HEK293 (cell line): Measurements from ENCODE around the gene GLIS1.

Source experiments
- CTCF ChIA-PET: fragments of 350-600 bp; formaldehyde crosslinking; extraction: SDS; loops from one replicate; lab custom pipeline; 2021; ENCODE audit warnings: antibody characterized with exemption; lab: Yijun Ruan, JAX
- POLR2A ChIA-PET: fragments of 300-600 bp; formaldehyde crosslinking; extraction: SDS; loops from one replicate; lab custom pipeline; 2020; ENCODE audit warnings: antibody characterized with exemption, inconsistent platforms; lab: Yijun Ruan, JAX
- H3K27ac ChIP-seq: fragments of 200-500 bp; sonication (Bioruptor generic); 2 replicates; pipeline ENCODE4 v1.5.1; 2014; ENCODE audit warnings: low read depth, low read length, control low read depth, inconsistent platforms; ENCODE audit errors: extremely low read depth
- H3K36me3 ChIP-seq, 2 experiments: fragments of 200-500 bp in 1 of 2; sonication (Bioruptor generic) in 1 of 2; 1 replicate in 1 of 2; 2 replicates in 1 of 2; pipeline ENCODE4 v1.5.1; 2014 to 2017; ENCODE audit warnings: inconsistent platforms in 2 of 2, low read length in 2 of 2; ENCODE audit not compliant: control insufficient read depth in 2 of 2, insufficient read depth in 1 of 2
- H3K4me1 ChIP-seq: fragments of 200-500 bp; sonication (Bioruptor generic); 2 replicates; pipeline ENCODE4 v1.5.1; 2014; ENCODE audit warnings: mild to moderate bottlenecking, low read length, inconsistent platforms; ENCODE audit not compliant: control insufficient read depth, insufficient read depth
- H3K4me3 ChIP-seq: 2 replicates; pipeline ENCODE4 v1.5.1; 2011; ENCODE audit warnings: low read depth, mild to moderate bottlenecking, control low read depth, low read length, moderate library complexity
- H3K9me3 ChIP-seq: fragments of 200-500 bp; sonication (Bioruptor generic); 2 replicates; pipeline ENCODE4 v1.5.1; 2014; ENCODE audit warnings: low read depth, low read length, inconsistent platforms; ENCODE audit not compliant: control insufficient read depth, insufficient read depth
- KLF8 ChIP-seq: fragments of 450-650 bp; formaldehyde crosslinking; IDR thresholded peaks from 2 replicates; pipeline ENCODE4 v1.5.1; 2016; ENCODE audit warnings: missing biosample characterization, missing genetic modification characterization
- MZF1 ChIP-seq: fragments of 450-650 bp; formaldehyde crosslinking; IDR thresholded peaks from 2 replicates; pipeline ENCODE4 v1.5.1; 2017; ENCODE audit warnings: missing biosample characterization, missing genetic modification characterization, borderline replicate concordance
- OVOL3 ChIP-seq: fragments of 450-650 bp; formaldehyde crosslinking; IDR thresholded peaks from 2 replicates; pipeline ENCODE4 v1.5.1; 2016; ENCODE audit warnings: missing biosample characterization, missing genetic modification characterization
- SP2 ChIP-seq: fragments of 450-650 bp; formaldehyde crosslinking; IDR thresholded peaks from 2 replicates; pipeline ENCODE4 v1.5.1; 2016; ENCODE audit warnings: missing biosample characterization, missing genetic modification characterization
- WT1 ChIP-seq: fragments of 450-650 bp; formaldehyde crosslinking; IDR thresholded peaks from 2 replicates; pipeline ENCODE4 v1.5.1; 2016; ENCODE audit warnings: missing biosample characterization, missing genetic modification characterization
- ZBTB8A ChIP-seq: fragments of 450-650 bp; formaldehyde crosslinking; IDR thresholded peaks from 2 replicates; pipeline ENCODE4 v1.5.1; 2016; ENCODE audit warnings: missing biosample characterization, missing genetic modification characterization
- ZFP3 ChIP-seq: fragments of 450-650 bp; formaldehyde crosslinking; IDR thresholded peaks from 2 replicates; pipeline ENCODE4 v1.5.1; 2016; ENCODE audit warnings: low read depth, missing biosample characterization, missing genetic modification characterization
- ZNF10 ChIP-seq: fragments of 450-650 bp; formaldehyde crosslinking; IDR thresholded peaks from 2 replicates; pipeline ENCODE4 v1.5.1; 2017; ENCODE audit warnings: missing biosample characterization, missing genetic modification characterization
- ZNF114 ChIP-seq: fragments of 450-650 bp; formaldehyde crosslinking; IDR thresholded peaks from 2 replicates; pipeline ENCODE4 v1.5.0; 2017; ENCODE audit warnings: missing biosample characterization, missing genetic modification characterization
- ZNF132 ChIP-seq: fragments of 450-650 bp; formaldehyde crosslinking; IDR thresholded peaks from 2 replicates; pipeline ENCODE4 v1.5.1; 2017; ENCODE audit warnings: missing biosample characterization, missing genetic modification characterization, borderline replicate concordance
- ZNF138 ChIP-seq: fragments of 450-650 bp; formaldehyde crosslinking; IDR thresholded peaks from 2 replicates; pipeline ENCODE4 v1.5.1; 2016; ENCODE audit warnings: missing biosample characterization, missing genetic modification characterization, borderline replicate concordance
- ZNF174 ChIP-seq: fragments of 450-650 bp; formaldehyde crosslinking; IDR thresholded peaks from 2 replicates; pipeline ENCODE4 v1.5.0; 2017; ENCODE audit warnings: missing biosample characterization, mild to moderate bottlenecking, missing genetic modification characterization
- ZNF175 ChIP-seq: fragments of 450-650 bp; formaldehyde crosslinking; IDR thresholded peaks from 2 replicates; pipeline ENCODE4 v1.5.1; 2016; ENCODE audit warnings: missing biosample characterization, missing genetic modification characterization
- ZNF223 ChIP-seq: fragments of 450-650 bp; formaldehyde crosslinking; IDR thresholded peaks from 2 replicates; pipeline ENCODE4 v1.5.1; 2016; ENCODE audit warnings: missing biosample characterization, missing genetic modification characterization
- ZNF324 ChIP-seq: fragments of 450-650 bp; formaldehyde crosslinking; IDR thresholded peaks from 2 replicates; pipeline ENCODE4 v1.5.1; 2016; ENCODE audit warnings: missing biosample characterization, missing genetic modification characterization
- ZNF341 ChIP-seq: fragments of 450-650 bp; formaldehyde crosslinking; IDR thresholded peaks from 2 replicates; pipeline ENCODE4; 2016; ENCODE audit warnings: low read depth, missing biosample characterization, missing genetic modification characterization
- ZNF48 ChIP-seq: fragments of 450-650 bp; formaldehyde crosslinking; IDR thresholded peaks from 2 replicates; pipeline ENCODE4 v1.5.1; 2016; ENCODE audit warnings: missing biosample characterization, missing genetic modification characterization
- ZNF544 ChIP-seq: fragments of 450-650 bp; formaldehyde crosslinking; IDR thresholded peaks from 2 replicates; pipeline ENCODE4 v1.5.0; 2017; ENCODE audit warnings: missing biosample characterization, missing genetic modification characterization
- ZNF560 ChIP-seq: fragments of 450-650 bp; formaldehyde crosslinking; IDR thresholded peaks from 2 replicates; pipeline ENCODE4 v1.5.1; 2017; ENCODE audit warnings: missing biosample characterization, missing genetic modification characterization, borderline replicate concordance
- ZNF610 ChIP-seq: fragments of 450-650 bp; formaldehyde crosslinking; IDR thresholded peaks from 2 replicates; pipeline ENCODE4 v1.5.1; 2016; ENCODE audit warnings: missing biosample characterization, missing genetic modification characterization, borderline replicate concordance
- ZNF664 ChIP-seq: fragments of 450-650 bp; formaldehyde crosslinking; IDR thresholded peaks from 2 replicates; pipeline ENCODE4 v1.5.1; 2016; ENCODE audit warnings: missing biosample characterization, missing genetic modification characterization
- ZNF701 ChIP-seq: fragments of 450-650 bp; formaldehyde crosslinking; IDR thresholded peaks from 2 replicates; pipeline ENCODE4 v1.5.1; 2016; ENCODE audit warnings: missing biosample characterization, missing genetic modification characterization
- ZNF777 ChIP-seq: fragments of 450-650 bp; formaldehyde crosslinking; IDR thresholded peaks from 2 replicates; pipeline ENCODE4 v1.5.1; 2017; ENCODE audit warnings: missing biosample characterization, missing genetic modification characterization, borderline replicate concordance
- TF ChIP-seq, protein P1 (sequence below): fragments of 450-650 bp; formaldehyde crosslinking; IDR thresholded peaks from 2 replicates; pipeline ENCODE4 v1.5.1; 2016; ENCODE audit warnings: missing biosample characterization, missing genetic modification characterization

Gene GLIS1

GRCh38 chr1:53655931-53656746 is 82.8 kb downstream of the GLIS1 start:
- H3K4me1 ChIP-seq: no peaks in the 10 kb centered on the region
- no peak for TF ChIP-seq ZNF544 (tag by site-specific recombination)
- TF ChIP-seq ZNF324: no peak
- TF ChIP-seq ZNF560 (tag by site-specific recombination): no peak
- TF ChIP-seq ZNF175 (tag by site-specific recombination): no peak
- no peak for TF ChIP-seq ZNF610 (tag by site-specific recombination)
- TF ChIP-seq ZNF132 (tag by site-specific recombination): no peak
- TF ChIP-seq MZF1: no peak
- no peak for TF ChIP-seq ZNF174 (tag by site-specific recombination)
- no peak for TF ChIP-seq ZFP3 (tag by site-specific recombination)
- no peak for TF ChIP-seq ZNF341 (tag by site-specific recombination)
- no peak for TF ChIP-seq KLF8 (tag by site-specific recombination)
- no peak for TF ChIP-seq ZNF777
- no peak for TF ChIP-seq ZBTB8A (tag by site-specific recombination)
- TF ChIP-seq ZNF664 (tag by site-specific recombination): no peak
- no peak for TF ChIP-seq ZNF10 (tag by site-specific recombination)
- no peaks in the 10 kb centered on the region for H3K9me3 ChIP-seq
- ChIA-PET POLR2A (no interaction called here), CTCF (interaction anchor here (1.1 to 1.8 kb wide), 2 partner anchors 39 to 169 kb away, joined by 3 to 5 read pairs; no protein-coding TSS in a partner anchor)
- no peak overlapping the region for H3K27ac ChIP-seq
- H3K36me3 ChIP-seq: no peaks in the 10 kb centered on the region
- H3K4me3 ChIP-seq: no peak overlapping the region

DNA sequence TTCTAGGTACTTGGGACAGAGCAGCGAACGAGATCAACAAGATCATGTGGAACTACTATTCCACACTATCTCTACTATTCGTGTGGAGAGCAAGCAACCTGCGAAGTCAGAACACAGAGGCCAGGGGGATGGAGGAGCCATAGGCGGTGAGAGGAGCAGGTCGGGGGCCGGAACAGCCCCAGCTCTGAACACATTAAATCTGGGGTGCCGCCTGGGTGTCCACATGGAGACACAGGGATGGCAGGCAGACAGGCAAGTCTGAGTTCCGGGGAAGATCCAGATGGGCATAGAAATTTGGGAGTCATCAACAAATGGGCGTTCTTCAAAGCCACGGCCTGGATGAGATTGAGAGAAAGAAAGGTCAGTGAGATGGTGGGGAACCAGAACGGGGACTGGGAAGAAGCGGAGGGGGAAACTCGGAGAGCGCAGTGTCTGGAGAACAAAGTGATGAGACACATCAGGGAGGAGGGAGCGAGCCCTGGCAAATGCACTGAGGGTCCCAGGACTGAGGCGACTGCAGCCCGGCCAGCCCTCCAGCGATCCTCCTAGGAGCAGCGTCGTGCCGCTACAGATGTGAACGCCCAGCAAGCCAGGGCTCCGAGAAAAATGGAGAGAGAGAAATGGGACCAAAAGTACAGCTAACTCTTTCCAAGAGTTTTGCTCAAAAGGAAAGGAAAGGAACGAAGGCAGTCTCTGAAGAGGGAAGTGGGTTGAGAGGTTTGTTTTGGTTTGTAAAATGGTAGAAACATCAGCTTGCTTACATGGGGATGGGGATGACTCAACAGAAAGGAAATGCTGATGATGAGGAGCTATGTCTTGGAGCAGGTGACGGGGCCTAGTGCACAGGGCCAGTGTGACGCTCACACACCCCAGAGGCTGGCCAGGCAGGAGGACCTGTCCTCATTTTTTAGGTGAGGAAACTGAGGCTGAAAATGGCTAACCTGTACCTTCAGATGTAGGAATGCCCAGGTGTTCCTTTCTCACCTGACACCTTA is 84.5 kb downstream of the GLIS1 start:
- POLR2A ChIA-PET: no interaction called here
- TF ChIP-seq ZNF114 (tag by site-specific recombination): no peak
- TF ChIP-seq ZNF701: no peak
- TF ChIP-seq ZNF223 (tag by site-specific recombination): no peak
- no peak for TF ChIP-seq ZNF138
- no peak for TF ChIP-seq SP2 (tag by site-specific recombination)
- TF ChIP-seq, protein P1, sequence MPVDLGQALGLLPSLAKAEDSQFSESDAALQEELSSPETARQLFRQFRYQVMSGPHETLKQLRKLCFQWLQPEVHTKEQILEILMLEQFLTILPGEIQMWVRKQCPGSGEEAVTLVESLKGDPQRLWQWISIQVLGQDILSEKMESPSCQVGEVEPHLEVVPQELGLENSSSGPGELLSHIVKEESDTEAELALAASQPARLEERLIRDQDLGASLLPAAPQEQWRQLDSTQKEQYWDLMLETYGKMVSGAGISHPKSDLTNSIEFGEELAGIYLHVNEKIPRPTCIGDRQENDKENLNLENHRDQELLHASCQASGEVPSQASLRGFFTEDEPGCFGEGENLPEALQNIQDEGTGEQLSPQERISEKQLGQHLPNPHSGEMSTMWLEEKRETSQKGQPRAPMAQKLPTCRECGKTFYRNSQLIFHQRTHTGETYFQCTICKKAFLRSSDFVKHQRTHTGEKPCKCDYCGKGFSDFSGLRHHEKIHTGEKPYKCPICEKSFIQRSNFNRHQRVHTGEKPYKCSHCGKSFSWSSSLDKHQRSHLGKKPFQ (tag by site-specific recombination): no peak
- no peak for TF ChIP-seq WT1 (tag by site-specific recombination)
- TF ChIP-seq ZNF48 (tag by site-specific recombination): no peak
- TF ChIP-seq OVOL3 (tag by site-specific recombination): no peak
- H3K27ac ChIP-seq: no peak overlapping the region
- H3K4me1 ChIP-seq: no peaks in the 10 kb centered on the region
- no peaks in the 10 kb centered on the region for H3K9me3 ChIP-seq
- H3K4me3 ChIP-seq: no peak overlapping the region
- no peaks in the 10 kb centered on the region for H3K36me3 ChIP-seq
- CTCF ChIA-PET: interaction anchor here (1.1 kb wide), 1 partner anchor 38 kb away, joined by 3 read pairs; no protein-coding TSS in a partner anchor
